Endothelial cell of umbilical vein (primary cell): ENCODE results near the gene AKAP8.

Experiments
- EZH2 ChIP-seq: IDR thresholded peaks from 2 replicates; pipeline ENCODE4 v1.6.1; 2012; ENCODE audit warnings: borderline replicate concordance, low read depth, mild to moderate bottlenecking, moderate library complexity, low read length, inconsistent platforms; ENCODE audit not compliant: severe bottlenecking
- POLR2AphosphoS5 ChIP-seq: IDR thresholded peaks from 2 replicates; pipeline ENCODE4 v1.6.1; 2012; ENCODE audit warnings: low read depth, mild to moderate bottlenecking, control low read depth, low read length, moderate library complexity; ENCODE audit not compliant: insufficient read depth
- TF ChIP-seq, protein P1 (sequence below), 2 donors: IDR thresholded peaks; 1 replicate in 1 of 2; 2 replicates in 1 of 2; pipeline ENCODE4 v1.5.1; 2011; ENCODE audit warnings: low read length in 2 of 2, mild to moderate bottlenecking in 2 of 2, moderate library complexity in 2 of 2, control low read depth in 1 of 2, inconsistent platforms in 1 of 2, low read depth in 1 of 2; ENCODE audit not compliant: insufficient read depth in 1 of 2; ENCODE audit errors: extremely low read depth in 1 of 2

DNA sequence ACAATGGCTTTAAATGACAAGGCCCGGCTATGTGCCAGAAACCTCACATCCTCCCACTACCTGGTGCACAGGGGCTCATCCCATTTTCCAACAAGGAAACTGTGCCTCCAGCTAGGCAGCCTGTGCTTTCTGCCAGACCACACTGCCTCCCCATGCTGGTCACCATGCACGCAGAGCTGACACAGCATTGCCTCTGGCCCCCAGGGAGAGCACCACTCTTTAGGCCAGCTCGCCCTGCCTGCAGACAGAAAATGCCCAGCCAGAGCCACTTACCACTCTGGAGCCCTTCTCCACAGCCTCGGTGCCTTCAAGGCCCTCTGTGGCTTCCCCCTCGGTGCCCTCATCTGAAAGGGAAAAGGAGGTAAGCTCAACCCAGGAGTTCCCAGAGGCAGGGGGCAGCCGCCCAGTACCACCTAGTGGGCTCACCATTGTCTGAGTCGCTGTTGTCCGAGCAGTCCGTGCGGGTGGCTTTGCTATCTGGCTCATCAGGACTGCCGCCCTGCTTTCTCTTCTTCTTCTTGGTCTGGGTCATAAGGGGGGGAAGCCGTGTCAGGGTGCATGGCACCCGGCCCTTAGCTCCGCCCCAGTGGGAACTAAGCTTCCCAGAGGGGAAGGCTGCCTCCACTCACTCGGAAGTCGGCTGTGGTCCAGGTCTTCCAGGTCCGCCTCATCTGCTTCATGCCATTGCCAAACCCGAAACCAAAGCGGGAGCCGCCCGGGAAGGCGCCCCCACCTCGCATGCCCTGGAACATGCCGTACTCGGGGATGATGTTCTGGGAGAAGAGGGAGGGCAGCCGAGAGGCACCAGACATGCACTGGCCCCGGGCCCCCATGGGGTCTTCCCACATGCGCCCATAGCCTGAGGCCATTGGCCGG lies 21.2 kb upstream of the AKAP8 start:
- TF ChIP-seq, protein P1, sequence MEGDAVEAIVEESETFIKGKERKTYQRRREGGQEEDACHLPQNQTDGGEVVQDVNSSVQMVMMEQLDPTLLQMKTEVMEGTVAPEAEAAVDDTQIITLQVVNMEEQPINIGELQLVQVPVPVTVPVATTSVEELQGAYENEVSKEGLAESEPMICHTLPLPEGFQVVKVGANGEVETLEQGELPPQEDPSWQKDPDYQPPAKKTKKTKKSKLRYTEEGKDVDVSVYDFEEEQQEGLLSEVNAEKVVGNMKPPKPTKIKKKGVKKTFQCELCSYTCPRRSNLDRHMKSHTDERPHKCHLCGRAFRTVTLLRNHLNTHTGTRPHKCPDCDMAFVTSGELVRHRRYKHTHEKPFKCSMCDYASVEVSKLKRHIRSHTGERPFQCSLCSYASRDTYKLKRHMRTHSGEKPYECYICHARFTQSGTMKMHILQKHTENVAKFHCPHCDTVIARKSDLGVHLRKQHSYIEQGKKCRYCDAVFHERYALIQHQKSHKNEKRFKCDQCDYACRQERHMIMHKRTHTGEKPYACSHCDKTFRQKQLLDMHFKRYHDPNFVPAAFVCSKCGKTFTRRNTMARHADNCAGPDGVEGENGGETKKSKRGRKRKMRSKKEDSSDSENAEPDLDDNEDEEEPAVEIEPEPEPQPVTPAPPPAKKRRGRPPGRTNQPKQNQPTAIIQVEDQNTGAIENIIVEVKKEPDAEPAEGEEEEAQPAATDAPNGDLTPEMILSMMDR (IDR thresholded peaks at IDR 0.05; ENCODE audit: extremely low read depth in 1 of 2, insufficient read depth in 1 of 2, low read depth in 1 of 2, low read length in 2 of 2), result no peak
- TF ChIP-seq EZH2, result no peak
- TF ChIP-seq POLR2AphosphoS5, result no peak
